GM18499 (cell line): ENCODE results near the gene NEO1.

Experiments used
- ATAC-seq: cut with Tn5 transposase; IDR thresholded peaks from one replicate; pipeline ENCODE4 v1.9.1; 2021; ENCODE audit warnings: moderate number of reproducible peaks; ENCODE audit not compliant: insufficient read depth, unreplicated experiment

NEO1 gene

GRCh38 chr15:73324496-73325170, 272.4 kb downstream of the NEO1 start:
- no peak for ATAC-seq

GRCh38 chr15:73325191-73325861, 273.1 kb downstream of the NEO1 start:
- ATAC-seq, result no peak

GRCh38 chr15:73326157-73326556, 273.9 kb downstream of the NEO1 start:
- ATAC-seq, result no peak

GRCh38 chr15:73328149-73328820, 276.0 kb downstream of the NEO1 start:
- no peak for ATAC-seq

GRCh38 chr15:73328981-73329380, 276.7 kb downstream of the NEO1 start:
- ATAC-seq, result no peak

- no peak for ATAC-seq
These were observed 277.4 kb downstream of the NEO1 start for GRCh38 chr15:73329501-73330200.

- ATAC-seq, result no peak
These were observed 278.2 kb downstream of the NEO1 start for GRCh38 chr15:73330206-73331051.

GRCh38 chr15:73331501-73331900, 279.2 kb downstream of the NEO1 start:
- no peak for ATAC-seq

- no peak for ATAC-seq
These were observed 280.0 kb downstream of the NEO1 start for GRCh38 chr15:73331991-73332925.

GRCh38 chr15:73333001-73333400, 280.7 kb downstream of the NEO1 start:
- ATAC-seq, result no peak

- no peak for ATAC-seq
These were observed 281.8 kb downstream of the NEO1 start for GRCh38 chr15:73334086-73334485.

- ATAC-seq, result no peak
These were observed 282.8 kb downstream of the NEO1 start for GRCh38 chr15:73335026-73335425.

GRCh38 chr15:73335471-73335870, 283.2 kb downstream of the NEO1 start:
- ATAC-seq, result no peak

- no peak for ATAC-seq
These were observed 284.5 kb downstream of the NEO1 start for GRCh38 chr15:73336756-73337155.

- ATAC-seq, result no peak
These were observed 284.9 kb downstream of the NEO1 start for GRCh38 chr15:73337187-73337586.

- no peak for ATAC-seq
These were observed 285.8 kb downstream of the NEO1 start for GRCh38 chr15:73338058-73338457.

- ATAC-seq, result no peak
These were observed 286.5 kb downstream of the NEO1 start for GRCh38 chr15:73338606-73339374.

GRCh38 chr15:73340502-73341192, 288.4 kb downstream of the NEO1 start:
- no peak for ATAC-seq
